ENCODE data around the gene SLX4IP. TPM values are rescaled to one million over a fixed set of nuclear protein-coding genes. Genes with fewer than 3 reads are reported as not detected.

Gene SLX4IP
- total RNA-seq, 1 donor from 2014 or later: 3.0 TPM

- DNase-seq (ENCODE audit: low spot score): no peak
- no peak for ATAC-seq
Measured at GRCh38 chr20:10543480-10543879, 108.4 kb downstream of the SLX4IP start.

DNA sequence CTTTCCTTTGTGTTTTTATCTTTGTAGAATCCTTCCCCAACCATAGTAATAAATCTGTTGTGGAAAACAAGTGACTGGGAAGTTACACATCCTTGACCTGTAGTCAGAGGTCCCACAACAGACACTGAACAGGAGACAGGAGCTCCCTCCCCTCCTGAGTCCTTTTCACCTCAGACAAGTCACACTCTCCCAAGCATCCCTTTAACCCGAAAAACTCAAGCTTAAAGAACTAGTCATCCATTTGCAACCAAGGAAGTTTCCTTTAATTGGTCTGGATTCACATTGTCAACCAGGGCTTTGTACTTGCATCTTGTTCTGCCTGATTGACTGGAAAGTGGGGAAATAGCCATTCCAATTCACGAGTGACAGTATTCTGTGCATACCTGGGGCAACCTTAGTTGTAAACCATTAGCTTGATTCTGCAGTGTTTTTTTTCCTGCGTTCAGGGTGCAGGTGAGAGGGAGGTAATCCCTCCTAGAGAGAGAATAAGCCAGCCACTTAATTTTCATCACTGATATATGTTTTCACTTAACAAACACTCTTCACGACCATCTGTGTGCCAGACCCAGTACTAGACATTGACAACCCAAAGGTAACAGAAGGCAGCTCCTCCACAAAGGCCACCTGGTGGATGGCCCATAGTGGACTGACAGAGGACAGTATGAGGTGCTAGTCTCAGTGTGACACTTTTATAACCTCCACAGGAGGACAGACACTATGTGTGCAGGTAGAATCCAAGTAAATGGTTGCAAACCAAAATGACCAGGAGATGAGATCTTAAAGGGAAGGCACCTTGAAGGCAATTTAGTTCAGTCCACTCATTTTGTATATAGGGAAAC, 112.4 kb downstream of the SLX4IP start:
- ATAC-seq (no peak), DNase-seq (ENCODE audit: low spot score) (no peak)

- ATAC-seq: no peak
Measured at GRCh38 chr20:10549511-10549910, 114.4 kb downstream of the SLX4IP start.

DNA sequence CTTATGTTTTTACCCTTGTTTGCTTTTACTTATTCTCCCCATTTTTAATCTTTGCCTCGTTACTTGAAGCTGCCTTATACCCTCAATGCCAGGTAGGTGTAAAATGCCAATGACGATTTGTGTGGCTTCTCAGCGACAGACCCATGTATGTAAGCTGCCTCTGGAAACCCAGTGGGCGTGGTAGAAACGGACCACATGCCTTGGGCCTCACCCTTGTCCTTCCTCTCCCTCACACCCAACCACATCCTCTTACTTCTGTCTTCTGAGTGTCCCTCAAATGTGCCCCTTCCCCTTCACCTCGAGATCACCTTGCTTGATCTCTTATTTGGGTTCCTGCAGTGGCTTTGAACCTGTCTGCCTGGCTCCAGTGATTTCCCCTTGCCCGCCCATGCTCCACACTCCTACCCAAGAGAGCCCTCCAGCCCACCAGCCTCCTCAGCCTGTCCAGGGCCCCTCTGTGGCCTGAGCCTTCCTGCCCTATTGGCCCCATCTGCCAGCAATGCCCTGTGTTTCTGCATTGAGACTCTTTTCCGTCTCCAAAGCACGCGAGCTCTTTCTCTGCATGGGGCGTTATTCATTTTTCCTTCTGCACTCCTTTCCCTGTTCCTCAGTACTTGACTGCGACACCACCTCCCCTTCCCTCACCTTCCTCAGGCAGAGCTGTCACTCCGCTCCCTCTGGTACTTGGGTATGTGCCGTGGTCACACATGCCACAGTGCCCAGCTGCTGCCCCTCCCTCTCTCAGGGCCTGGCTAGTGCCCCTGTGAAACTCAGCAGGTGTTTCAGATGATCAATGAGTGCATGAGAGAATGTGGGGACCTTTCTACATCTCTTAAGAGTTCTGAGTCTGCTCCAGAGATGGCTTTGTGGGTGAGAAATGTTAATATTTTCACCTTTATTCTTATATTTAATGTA, 115.4 kb downstream of the SLX4IP start:
- ATAC-seq: no peak

More at GRCh38 chr20:10549511-10549910, 114.4 kb downstream of the SLX4IP start:
- no peak for DNase-seq (ENCODE audit: low spot score)

GRCh38 chr20:10551732-10552724, 116.9 kb downstream of the SLX4IP start:
- ATAC-seq (peak; percentile 47), DNase-seq (ENCODE audit: low spot score) (no peak)

More for the DNA sequence above, 115.4 kb downstream of the SLX4IP start:
- DNase-seq (ENCODE audit: low spot score): no peak

DNA sequence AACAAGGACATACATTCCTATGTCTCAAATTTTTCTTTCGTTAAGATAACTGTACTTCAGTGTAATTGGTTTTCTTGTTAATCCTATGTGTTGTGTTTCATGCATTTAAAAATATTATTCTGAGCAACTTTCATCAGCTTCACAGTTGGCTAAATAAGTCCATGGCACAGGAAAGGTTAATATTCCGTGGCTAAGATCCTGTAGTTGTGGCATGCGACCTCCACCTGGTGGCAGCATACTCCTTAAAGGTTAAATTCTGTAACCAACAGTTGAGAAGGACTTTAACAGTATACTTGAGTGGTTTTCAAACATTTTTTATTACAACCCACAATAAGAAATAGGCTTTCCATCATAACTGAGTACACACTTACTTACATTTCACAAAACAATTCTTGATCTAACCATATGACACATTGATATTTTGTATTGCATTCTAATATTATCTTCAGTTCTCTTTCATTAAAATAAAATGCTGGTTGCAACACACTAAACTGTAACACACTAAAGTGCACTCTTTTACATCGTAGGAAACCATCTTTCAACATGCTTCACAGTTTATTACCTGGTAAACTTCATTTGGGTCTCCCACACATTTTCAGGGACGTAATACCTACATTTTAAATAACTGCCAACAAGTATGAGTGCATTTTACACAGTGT, 118.3 kb downstream of the SLX4IP start:
- peak; percentile 87 for ATAC-seq
- DNase-seq (ENCODE audit: low spot score): no peak

GRCh38 chr20:10554285-10554684, 119.2 kb downstream of the SLX4IP start:
- no peak for ATAC-seq
- no peak for DNase-seq (ENCODE audit: low spot score)

DNA sequence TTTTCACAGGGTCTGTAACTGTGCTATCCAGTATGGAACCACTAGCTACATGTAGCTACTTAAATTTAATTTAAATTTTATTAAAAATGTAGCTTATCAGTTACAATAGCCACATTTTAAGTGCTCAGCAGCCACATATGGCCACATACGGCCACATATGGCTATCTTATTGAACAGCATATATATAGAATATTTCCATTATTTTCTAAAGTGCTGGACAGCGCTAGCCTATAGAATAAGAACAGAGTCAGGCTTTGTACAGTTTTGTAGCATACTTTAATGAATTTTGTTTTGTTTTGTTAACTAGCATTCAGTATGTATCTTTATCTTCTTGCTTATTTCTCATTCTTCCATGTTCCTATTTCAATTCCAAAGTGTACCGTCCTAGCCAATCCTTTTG, 120.3 kb downstream of the SLX4IP start:
- ATAC-seq: no peak
- DNase-seq (ENCODE audit: low spot score): no peak

- no peak for ATAC-seq
- no peak for DNase-seq (ENCODE audit: low spot score)
Measured at GRCh38 chr20:10555865-10556308, 120.8 kb downstream of the SLX4IP start.

DNA sequence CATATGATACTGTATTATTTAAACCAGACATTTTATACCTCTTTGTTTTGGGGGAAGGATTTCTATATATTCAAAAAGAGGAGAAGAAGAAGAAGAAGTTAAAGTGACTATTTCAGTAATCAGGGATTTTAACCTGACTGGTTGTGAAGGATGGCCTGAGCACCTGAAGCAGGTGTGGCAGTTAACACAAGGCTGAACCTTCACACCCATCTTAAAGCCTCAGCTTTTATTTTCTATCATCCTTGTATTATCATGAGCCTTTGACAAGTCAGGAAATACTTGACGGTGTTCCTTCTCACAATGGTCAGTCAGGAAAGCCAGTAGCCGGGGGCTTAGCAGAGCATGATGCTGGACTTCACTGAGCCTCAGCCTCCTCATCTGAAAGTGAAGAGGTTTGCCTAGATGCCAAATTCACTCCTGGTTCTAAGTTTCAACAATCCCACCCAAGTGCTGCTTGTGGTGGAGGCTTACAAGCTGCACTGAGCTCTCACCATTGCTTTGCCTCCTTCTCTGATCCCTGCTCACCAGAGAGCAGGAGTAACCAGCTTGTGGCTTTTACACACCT, 121.5 kb downstream of the SLX4IP start:
- DNase-seq (ENCODE audit: low spot score) (no peak), ATAC-seq (no peak)

DNA sequence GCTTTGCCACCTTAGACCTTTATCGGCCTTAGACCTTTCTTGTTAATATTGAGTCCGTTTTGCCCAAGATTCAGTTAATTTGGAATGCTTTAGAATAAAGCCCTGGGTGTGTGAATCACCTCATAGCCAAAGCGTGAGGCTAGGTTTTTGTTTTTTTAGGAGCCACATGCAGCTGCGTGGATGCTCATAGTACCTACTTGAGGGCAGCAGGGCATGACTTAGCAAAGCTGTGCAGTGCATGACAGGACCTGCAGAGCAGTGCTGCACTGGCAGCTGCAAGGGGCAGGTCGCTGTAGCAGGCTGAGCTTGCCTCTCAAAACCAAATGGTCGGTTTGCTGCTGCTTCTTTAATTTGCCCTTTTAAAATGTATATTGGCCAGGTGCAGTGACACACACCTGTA, 122.6 kb downstream of the SLX4IP start:
- no peak for DNase-seq (ENCODE audit: low spot score)
- no peak for ATAC-seq

- DNase-seq (ENCODE audit: low spot score) (no peak), ATAC-seq (peak; percentile 36)
Measured at GRCh38 chr20:10558635-10559187, 123.6 kb downstream of the SLX4IP start.

GRCh38 chr20:10559266-10559665, 124.2 kb downstream of the SLX4IP start:
- DNase-seq (ENCODE audit: low spot score) (no peak), ATAC-seq (no peak)

DNA sequence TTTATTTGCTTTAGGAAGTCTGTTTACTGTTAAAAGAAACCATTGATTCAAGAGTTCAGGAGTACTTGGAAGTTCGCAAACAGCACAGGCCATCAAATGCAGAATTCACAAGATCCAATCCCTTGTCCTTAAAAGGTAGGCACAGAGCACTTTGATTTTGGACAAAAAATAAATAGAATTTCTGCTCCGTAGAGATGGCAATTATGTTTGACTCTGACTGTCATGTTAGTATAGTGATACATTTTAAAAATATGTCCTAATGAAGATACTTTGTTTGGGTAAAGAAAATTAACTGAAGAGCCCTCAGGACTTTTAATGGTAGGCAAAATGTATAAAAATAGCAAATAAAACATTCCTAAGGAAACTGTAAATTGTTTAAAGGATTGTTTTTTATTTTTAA, 125.6 kb downstream of the SLX4IP start:
- DNase-seq (ENCODE audit: low spot score) (no peak), ATAC-seq (no peak)

DNA sequence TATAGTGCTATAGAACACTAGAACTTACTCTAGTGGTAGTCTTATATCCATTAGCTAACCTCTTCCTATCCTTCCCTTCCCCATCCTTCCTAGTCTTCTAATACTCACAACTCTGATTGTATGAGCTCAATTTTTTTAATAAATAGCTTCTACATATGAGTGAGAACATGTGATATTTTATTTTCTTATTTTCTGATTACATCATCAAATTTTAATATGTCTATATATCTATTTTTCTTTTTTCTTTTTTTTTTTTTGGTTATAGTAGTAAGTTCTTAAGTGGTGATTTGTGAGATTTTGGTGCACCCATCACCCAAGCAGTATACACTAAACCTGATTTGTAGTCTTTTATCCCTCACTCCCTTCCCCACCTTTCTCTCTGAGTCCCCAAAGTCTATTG, 126.2 kb downstream of the SLX4IP start:
- no peak for ATAC-seq
- DNase-seq (ENCODE audit: low spot score): no peak

DNA sequence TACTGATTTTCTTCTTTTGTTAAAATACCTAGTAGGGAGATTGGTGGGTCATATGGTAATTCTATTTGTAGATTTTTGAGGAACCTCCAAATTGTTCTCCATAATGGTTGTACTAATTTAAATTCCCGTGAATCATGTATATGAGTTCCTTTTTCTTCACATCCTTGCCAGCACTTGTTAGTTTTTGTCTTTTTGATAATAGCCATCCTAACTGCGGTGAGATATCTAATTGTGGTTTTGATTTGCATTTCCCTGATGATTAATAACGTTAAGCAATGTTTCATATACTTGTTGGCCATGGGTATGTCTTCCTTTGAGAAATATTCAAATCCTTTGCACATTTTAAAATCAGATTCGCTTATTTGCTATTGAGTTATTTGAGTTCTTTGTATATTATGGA, 127.8 kb downstream of the SLX4IP start:
- no peak for DNase-seq (ENCODE audit: low spot score)
- ATAC-seq: no peak

GRCh38 chr20:10563935-10564492, 128.9 kb downstream of the SLX4IP start:
- ATAC-seq (no peak), DNase-seq (ENCODE audit: low spot score) (no peak)

- peak; percentile 70 for ATAC-seq
- DNase-seq (ENCODE audit: low spot score): no peak
Measured at GRCh38 chr20:10565191-10565921, 130.3 kb downstream of the SLX4IP start.

All from left lobe of liver (tissue), 2 donors.